Endothelial cell of umbilical vein (primary cell): ENCODE results near the gene ATOX1. TPM values are rescaled to one million over a fixed set of nuclear protein-coding genes. Genes with fewer than 3 reads are reported as not detected.

ENCODE experiments used
- BruUV-seq: library from RNA; stranded (reverse); fragments of 400-500 nt; replicated peaks from 2 replicates; lab custom pipeline; 2021; lab: Mats Ljungman, UMichigan
- CTCF ChIA-PET: fragments of 300-600, 350-600 bp; sonication (Branson Sonifier 250); formaldehyde crosslinking; loops from one replicate; lab custom pipeline; 2021; ENCODE audit warnings: antibody characterized with exemption, inconsistent platforms; lab: Charles Lee
- POLR2A ChIA-PET: fragments of 300-600, 350-600 bp; sonication (Branson Sonifier 250); formaldehyde crosslinking; loops from one replicate; lab custom pipeline; 2021; ENCODE audit warnings: antibody characterized with exemption, inconsistent platforms; lab: Charles Lee
- DNase-seq: peaks from one replicate; pipeline ENCODE4 v3.0.0-alpha.2; 2011; ENCODE audit warnings: low read depth, low spot score
- FAIRE-seq: peaks from 2 replicates; lab custom pipeline; 2011; peaks lifted over from hg19 to GRCh38; lab: Jason Lieb, UNC
- H2AFZ ChIP-seq: 2 replicates; pipeline ENCODE4 v1.6.0; 2012; ENCODE audit warnings: low read depth, low read length, control low read depth, inconsistent platforms
- H3K27ac ChIP-seq: 2 replicates; pipeline ENCODE4 v1.5.1; 2011; ENCODE audit warnings: low read depth, mild to moderate bottlenecking, control low read depth, low read length, moderate library complexity; ENCODE audit not compliant: insufficient read depth
- H3K27me3 ChIP-seq, 2 experiments: 2 replicates each; pipeline versions ENCODE4 v1.6.0 to v1.6.1; 2011; ENCODE audit warnings: low read length in 2 of 2, mixed read lengths in 1 of 2; ENCODE audit not compliant: control insufficient read depth in 2 of 2, insufficient read depth in 2 of 2
- H3K36me3 ChIP-seq, 2 experiments: 2 replicates in 1 of 2; 3 replicates in 1 of 2; pipeline ENCODE4 v1.5.1; 2011; ENCODE audit warnings: low read length in 2 of 2, mild to moderate bottlenecking in 1 of 2, moderate library complexity in 1 of 2; ENCODE audit not compliant: control insufficient read depth in 2 of 2, insufficient read depth in 2 of 2; ENCODE audit errors: extremely low read depth in 1 of 2
- H3K4me1 ChIP-seq: 3 replicates; pipeline ENCODE4 v1.5.1; 2011; ENCODE audit warnings: mild to moderate bottlenecking, low read length; ENCODE audit not compliant: control insufficient read depth, insufficient read depth; ENCODE audit errors: extremely low read depth
- H3K4me2 ChIP-seq: 2 replicates; pipeline ENCODE4 v1.6.1; 2011; ENCODE audit warnings: low read length, control low read depth, mixed read lengths; ENCODE audit not compliant: insufficient read depth
- H3K4me3 ChIP-seq, 3 experiments: fragments of 200-600 bp in 1 of 3; sonication (generic), shearing (Covaris generic) in 1 of 3; replicated peaks in 1 of 3; 2 replicates each; pipeline ENCODE4 v1.5.1; 2011 to 2016; ENCODE audit warnings: control low read depth in 3 of 3, low read length in 3 of 3, mild to moderate bottlenecking in 2 of 3, inconsistent platforms in 1 of 3, low read depth in 1 of 3, moderate library complexity in 1 of 3; ENCODE audit not compliant: insufficient read depth in 1 of 3
- H3K79me2 ChIP-seq: 2 replicates; pipeline ENCODE4 v1.6.0; 2012; ENCODE audit warnings: low read length, inconsistent platforms; ENCODE audit not compliant: control insufficient read depth, insufficient read depth
- H3K9ac ChIP-seq: replicated peaks from 2 replicates; pipeline ENCODE3; 2011; ENCODE audit warnings: low read length, control low read depth; ENCODE audit not compliant: insufficient read depth; ENCODE audit errors: extremely low read depth
- H3K9me1 ChIP-seq: replicated peaks from 3 replicates; pipeline ENCODE4 v1.6.0; 2011; ENCODE audit warnings: mild to moderate bottlenecking, low read length; ENCODE audit not compliant: control insufficient read depth, insufficient read depth; ENCODE audit errors: extremely low read depth
- H3K9me3 ChIP-seq: replicated peaks from 2 replicates; pipeline ENCODE4 v1.5.1; 2012; ENCODE audit warnings: low read length, inconsistent platforms; ENCODE audit not compliant: control insufficient read depth, insufficient read depth
- H4K20me1 ChIP-seq: replicated peaks from 2 replicates; pipeline ENCODE3; 2011; ENCODE audit warnings: mild to moderate bottlenecking, low read length; ENCODE audit not compliant: control insufficient read depth, insufficient read depth; ENCODE audit errors: extremely low read depth
- EZH2 ChIP-seq: IDR thresholded peaks from 2 replicates; pipeline ENCODE4 v1.6.1; 2012; ENCODE audit warnings: borderline replicate concordance, low read depth, mild to moderate bottlenecking, moderate library complexity, low read length, inconsistent platforms; ENCODE audit not compliant: severe bottlenecking
- FOS ChIP-seq: IDR thresholded peaks from 2 replicates; pipeline ENCODE4 v1.6.1; 2011; ENCODE audit warnings: mild to moderate bottlenecking, low read length, moderate library complexity, borderline replicate concordance; ENCODE audit not compliant: insufficient read depth
- GATA2 ChIP-seq: IDR thresholded peaks from 2 replicates; pipeline ENCODE4 v1.7.0; 2011; ENCODE audit warnings: low read depth, mild to moderate bottlenecking, moderate library complexity, mixed read lengths, low read length; ENCODE audit not compliant: insufficient read length, insufficient read depth
- JUN ChIP-seq: IDR thresholded peaks from 2 replicates; pipeline ENCODE4 v1.6.1; 2011; ENCODE audit warnings: borderline replicate concordance, low read depth; ENCODE audit not compliant: insufficient read length, insufficient read depth
- MYC ChIP-seq: IDR thresholded peaks from one replicate; pipeline ENCODE4 v1.6.1; 2011; ENCODE audit warnings: mild to moderate bottlenecking, low read depth, low read length
- POLR2A ChIP-seq: IDR thresholded peaks from 2 replicates; pipeline ENCODE4 v1.6.1; 2012; ENCODE audit warnings: low read depth, mild to moderate bottlenecking, control low read depth, low read length
- POLR2AphosphoS5 ChIP-seq: IDR thresholded peaks from 2 replicates; pipeline ENCODE4 v1.6.1; 2012; ENCODE audit warnings: low read depth, mild to moderate bottlenecking, control low read depth, low read length, moderate library complexity; ENCODE audit not compliant: insufficient read depth
- dilution Hi-C: fragments of 300-500 bp; cut with MboI; formaldehyde crosslinking; loops from one replicate; pipeline ENCODE4 v1.15.0; 2019; ENCODE audit warnings: low sequenced_read_pairs; ENCODE audit not compliant: extremely low pct_ligation_motif_present
- intact Hi-C: fragments of 100-400 bp; cut with micrococcal nuclease; formaldehyde crosslinking; loops from one replicate; pipeline ENCODE4 v1.10.0; 2022
- polyA plus RNA-seq, 4 experiments: library from polyadenylated mRNA; depleted of rRNA in 3 of 4; stranded (reverse) in 3 of 4; unstranded in 1 of 4; fragments of >200 nt; gene quantifications; 2 replicates each; pipeline versions ENCODE4 v1.2.1 to v1.2.3, GENCODE V29; 2011 to 2012; ENCODE audit warnings: missing spikeins in 1 of 4
- total RNA-seq: library from RNA; stranded (reverse); gene quantifications from 2 replicates; pipeline ENCODE4 v1.2.3, GENCODE V29; 2021
- TF ChIP-seq, protein P1 (sequence below): IDR thresholded peaks from 2 replicates; pipeline ENCODE4 v1.6.1; 2011; ENCODE audit not compliant: insufficient read depth, insufficient read length
- TF ChIP-seq, protein P2 (sequence below), 2 donors: IDR thresholded peaks; 1 replicate in 1 of 2; 2 replicates in 1 of 2; pipeline ENCODE4 v1.5.1; 2011; ENCODE audit warnings: low read length in 2 of 2, mild to moderate bottlenecking in 2 of 2, moderate library complexity in 2 of 2, control low read depth in 1 of 2, inconsistent platforms in 1 of 2, low read depth in 1 of 2; ENCODE audit not compliant: insufficient read depth in 1 of 2; ENCODE audit errors: extremely low read depth in 1 of 2

Gene ATOX1
- total and polyA plus RNA-seq, 2 donors (not counting 3 experiments of a cell fraction or from before 2014, with no cell fraction given): 113 to 292 TPM

DNA sequence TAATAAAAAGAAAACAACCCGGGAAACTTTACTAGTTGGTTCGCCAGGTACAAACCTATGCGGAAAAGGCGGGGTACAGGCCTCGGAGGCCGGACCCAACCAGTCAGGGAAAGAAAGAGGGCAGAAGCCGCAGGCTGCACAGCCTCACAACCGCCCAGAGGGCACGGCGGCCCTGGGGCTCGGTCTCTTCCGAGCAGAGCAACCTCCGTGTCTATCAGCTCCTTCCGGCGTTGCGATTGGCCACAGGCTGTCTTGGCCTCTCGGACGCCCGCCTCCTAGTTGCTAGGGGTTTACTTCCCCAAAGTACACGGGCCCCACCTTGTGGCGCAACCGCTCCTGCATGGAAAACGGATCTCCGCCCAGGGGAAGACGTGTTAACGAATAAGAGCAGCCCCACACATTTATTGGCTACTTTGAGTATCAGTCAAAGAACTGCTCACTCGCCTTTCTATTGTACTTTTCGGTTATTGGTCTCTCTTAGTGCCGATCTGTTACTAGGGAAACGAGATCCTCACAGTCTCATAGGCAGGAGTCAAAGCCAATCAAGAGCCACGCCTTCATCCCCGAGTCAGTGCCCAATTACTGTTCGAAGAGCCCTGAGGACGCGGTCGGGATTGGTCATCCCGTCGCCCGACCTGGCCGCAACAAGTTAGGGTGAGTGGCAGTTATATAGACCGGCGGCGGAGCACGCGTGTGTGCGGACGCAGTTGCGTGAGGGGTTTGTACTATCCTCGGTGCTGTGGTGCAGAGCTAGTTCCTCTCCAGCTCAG is 13.0 kb upstream of the ATOX1 start, which contains the start of gene G3BP1:
Gene G3BP1 (plus strand): TSS at position 696 of the 770 bp plus-strand sequence. CDS start 14,667 bp downstream, outside the sequence.
- Histone ChIP-seq H3K27me3 (no peaks in the 10 kb centered on the region), H3K9me1 (no peaks in the 10 kb centered on the region), H3K27ac (peak within 1 kb of the TSS; percentile 75), H3K36me3 (no peaks in the 10 kb centered on the region), H3K4me2 (peak within 1 kb of the TSS; percentile 97), H4K20me1 (peaks cover 14% of the 10 kb centered on the region), H3K4me1 (peaks cover 32% of the 10 kb centered on the region), H3K79me2 (peaks cover 44% of the 10 kb centered on the region), H3K9me3 (no peaks in the 10 kb centered on the region), H3K9ac (peak within 1 kb of the TSS; percentile 78), H3K4me3 (peak within 1 kb of the TSS; percentile 62 to 85 (median 65)), H2AFZ (peak within 1 kb of the TSS; percentile 71)
- DNase-seq (peak; percentile 100), FAIRE-seq (peak; percentile 100)
- CTCF ChIA-PET: interaction anchor here (0.6 to 3.0 kb wide), 20 partner anchors 8 to 519 kb away, joined by 3 to 25 read pairs (median 4); partner anchors contain the start of genes ATOX1, GM2A and SLC36A1
- intact Hi-C loops: loop anchor here (1.0 to 10.0 kb wide), 11 partner anchors 13 to 517 kb away; partner anchors contain the start of genes ATOX1, GM2A and SLC36A1
- dilution Hi-C loops: no loop called here
- BruUV-seq: no TSS peak
- POLR2A ChIA-PET: interaction anchor here (0.6 to 2.0 kb wide), 12 partner anchors 10 to 113 kb away, joined by 3 to 12 read pairs (median 4); partner anchors contain the start of gene ATOX1
- TF ChIP-seq FOS: no peak
- peak; percentile 98 for TF ChIP-seq POLR2AphosphoS5
- TF ChIP-seq, protein P1, sequence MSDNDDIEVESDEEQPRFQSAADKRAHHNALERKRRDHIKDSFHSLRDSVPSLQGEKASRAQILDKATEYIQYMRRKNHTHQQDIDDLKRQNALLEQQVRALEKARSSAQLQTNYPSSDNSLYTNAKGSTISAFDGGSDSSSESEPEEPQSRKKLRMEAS: peak; percentile 71
- no peak for TF ChIP-seq GATA2
- TF ChIP-seq POLR2A: peak; percentile 96
- TF ChIP-seq, protein P2, sequence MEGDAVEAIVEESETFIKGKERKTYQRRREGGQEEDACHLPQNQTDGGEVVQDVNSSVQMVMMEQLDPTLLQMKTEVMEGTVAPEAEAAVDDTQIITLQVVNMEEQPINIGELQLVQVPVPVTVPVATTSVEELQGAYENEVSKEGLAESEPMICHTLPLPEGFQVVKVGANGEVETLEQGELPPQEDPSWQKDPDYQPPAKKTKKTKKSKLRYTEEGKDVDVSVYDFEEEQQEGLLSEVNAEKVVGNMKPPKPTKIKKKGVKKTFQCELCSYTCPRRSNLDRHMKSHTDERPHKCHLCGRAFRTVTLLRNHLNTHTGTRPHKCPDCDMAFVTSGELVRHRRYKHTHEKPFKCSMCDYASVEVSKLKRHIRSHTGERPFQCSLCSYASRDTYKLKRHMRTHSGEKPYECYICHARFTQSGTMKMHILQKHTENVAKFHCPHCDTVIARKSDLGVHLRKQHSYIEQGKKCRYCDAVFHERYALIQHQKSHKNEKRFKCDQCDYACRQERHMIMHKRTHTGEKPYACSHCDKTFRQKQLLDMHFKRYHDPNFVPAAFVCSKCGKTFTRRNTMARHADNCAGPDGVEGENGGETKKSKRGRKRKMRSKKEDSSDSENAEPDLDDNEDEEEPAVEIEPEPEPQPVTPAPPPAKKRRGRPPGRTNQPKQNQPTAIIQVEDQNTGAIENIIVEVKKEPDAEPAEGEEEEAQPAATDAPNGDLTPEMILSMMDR (IDR thresholded peaks at IDR 0.05; ENCODE audit: extremely low read depth in 1 of 2, insufficient read depth in 1 of 2, low read depth in 1 of 2, low read length in 2 of 2): peak; percentile 74
- peak; percentile 97 for TF ChIP-seq MYC
- no peak for TF ChIP-seq EZH2
- TF ChIP-seq JUN: no peak
